PFSK-1 (cell line): ENCODE measurements around the gene TSNAXIP1.

Experiments
- POLR2AphosphoS5 ChIP-seq: IDR thresholded peaks from 2 replicates; pipeline ENCODE4 v1.6.1; 2012; ENCODE audit warnings: low read depth, mild to moderate bottlenecking, control low read depth, low read length, moderate library complexity
- TAF1 ChIP-seq: IDR thresholded peaks from 2 replicates; pipeline ENCODE4 v1.6.1; 2012; ENCODE audit warnings: low read length, control low read depth, borderline replicate concordance; ENCODE audit not compliant: insufficient read depth
- TF ChIP-seq, protein P1 (sequence below), 2 experiments: IDR thresholded peaks; 2 replicates each; pipeline versions ENCODE4 v1.6.1 to v1.8.0; 2011 to 2012; ENCODE audit warnings: low read depth in 2 of 2, low read length in 2 of 2, control low read depth in 1 of 2, inconsistent platforms in 1 of 2, mild to moderate bottlenecking in 1 of 2, moderate library complexity in 1 of 2; ENCODE audit not compliant: insufficient read depth in 1 of 2

DNA sequence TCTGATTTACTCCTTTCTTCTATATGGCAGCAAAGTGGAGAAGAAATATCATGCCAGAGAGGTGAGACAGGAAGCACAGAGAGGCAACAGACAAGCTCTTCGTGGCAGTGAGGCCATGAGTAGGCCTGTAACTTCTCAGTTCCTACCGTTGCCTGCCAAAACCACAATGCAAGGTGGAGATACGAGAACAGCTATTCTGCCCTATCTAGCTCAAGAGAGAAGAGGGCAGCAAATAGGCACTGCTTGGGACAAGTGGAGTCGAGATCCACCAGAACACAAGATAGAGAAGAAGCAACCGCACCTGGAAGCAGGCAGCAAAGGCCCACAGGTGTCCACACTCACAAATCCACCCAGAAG lies 25.1 kb upstream of the TSNAXIP1 start:
- TF ChIP-seq POLR2AphosphoS5: no peak
- TF ChIP-seq, protein P1, sequence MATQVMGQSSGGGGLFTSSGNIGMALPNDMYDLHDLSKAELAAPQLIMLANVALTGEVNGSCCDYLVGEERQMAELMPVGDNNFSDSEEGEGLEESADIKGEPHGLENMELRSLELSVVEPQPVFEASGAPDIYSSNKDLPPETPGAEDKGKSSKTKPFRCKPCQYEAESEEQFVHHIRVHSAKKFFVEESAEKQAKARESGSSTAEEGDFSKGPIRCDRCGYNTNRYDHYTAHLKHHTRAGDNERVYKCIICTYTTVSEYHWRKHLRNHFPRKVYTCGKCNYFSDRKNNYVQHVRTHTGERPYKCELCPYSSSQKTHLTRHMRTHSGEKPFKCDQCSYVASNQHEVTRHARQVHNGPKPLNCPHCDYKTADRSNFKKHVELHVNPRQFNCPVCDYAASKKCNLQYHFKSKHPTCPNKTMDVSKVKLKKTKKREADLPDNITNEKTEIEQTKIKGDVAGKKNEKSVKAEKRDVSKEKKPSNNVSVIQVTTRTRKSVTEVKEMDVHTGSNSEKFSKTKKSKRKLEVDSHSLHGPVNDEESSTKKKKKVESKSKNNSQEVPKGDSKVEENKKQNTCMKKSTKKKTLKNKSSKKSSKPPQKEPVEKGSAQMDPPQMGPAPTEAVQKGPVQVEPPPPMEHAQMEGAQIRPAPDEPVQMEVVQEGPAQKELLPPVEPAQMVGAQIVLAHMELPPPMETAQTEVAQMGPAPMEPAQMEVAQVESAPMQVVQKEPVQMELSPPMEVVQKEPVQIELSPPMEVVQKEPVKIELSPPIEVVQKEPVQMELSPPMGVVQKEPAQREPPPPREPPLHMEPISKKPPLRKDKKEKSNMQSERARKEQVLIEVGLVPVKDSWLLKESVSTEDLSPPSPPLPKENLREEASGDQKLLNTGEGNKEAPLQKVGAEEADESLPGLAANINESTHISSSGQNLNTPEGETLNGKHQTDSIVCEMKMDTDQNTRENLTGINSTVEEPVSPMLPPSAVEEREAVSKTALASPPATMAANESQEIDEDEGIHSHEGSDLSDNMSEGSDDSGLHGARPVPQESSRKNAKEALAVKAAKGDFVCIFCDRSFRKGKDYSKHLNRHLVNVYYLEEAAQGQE (IDR thresholded peaks at IDR 0.05; ENCODE audit: insufficient read depth in 1 of 2, low read depth in 2 of 2, low read length in 2 of 2): no peak
- no peak for TF ChIP-seq TAF1
